ENCODE measurements around the gene EP400.

- no peak for TF ChIP-seq CTCF (IDR thresholded peaks at IDR 0.05; ENCODE audit: low read depth, low read length, poor library complexity, severe bottlenecking)
- no peak for TF ChIP-seq EZH2phosphoT487 (IDR thresholded peaks at IDR 0.05; ENCODE audit: borderline replicate concordance, low read length)
Measured at GRCh38 chr12:132099739-132100138, 150.0 kb downstream of the EP400 start.
